KBM-7 (cell line): ENCODE measurements around the gene PPP1R3E.
"Not testable (repeated sequence)": the region's sequence is repeated elsewhere in the genome, so short reads cannot be mapped to it uniquely, and the experiment has no call there.

Experiments used
- DNase-seq: peaks from one replicate; pipeline ENCODE4 v3.0.0-alpha.2; 2015
- in situ Hi-C: fragments of 300-500 bp; cut with MboI; formaldehyde crosslinking; loops from 2 replicates; pipeline ENCODE4 v1.14.3; 2020; ENCODE audit warnings: low sequenced_read_pairs, low pct_unique_long_range_greater_than_20kb, mixed read lengths

PPP1R3E gene

GRCh38 chr14:23299986-23300686 lies 2.5 kb downstream of the PPP1R3E start:
- DNase-seq = peak; percentile 35
- in situ Hi-C loops = no loop called here

DNA sequence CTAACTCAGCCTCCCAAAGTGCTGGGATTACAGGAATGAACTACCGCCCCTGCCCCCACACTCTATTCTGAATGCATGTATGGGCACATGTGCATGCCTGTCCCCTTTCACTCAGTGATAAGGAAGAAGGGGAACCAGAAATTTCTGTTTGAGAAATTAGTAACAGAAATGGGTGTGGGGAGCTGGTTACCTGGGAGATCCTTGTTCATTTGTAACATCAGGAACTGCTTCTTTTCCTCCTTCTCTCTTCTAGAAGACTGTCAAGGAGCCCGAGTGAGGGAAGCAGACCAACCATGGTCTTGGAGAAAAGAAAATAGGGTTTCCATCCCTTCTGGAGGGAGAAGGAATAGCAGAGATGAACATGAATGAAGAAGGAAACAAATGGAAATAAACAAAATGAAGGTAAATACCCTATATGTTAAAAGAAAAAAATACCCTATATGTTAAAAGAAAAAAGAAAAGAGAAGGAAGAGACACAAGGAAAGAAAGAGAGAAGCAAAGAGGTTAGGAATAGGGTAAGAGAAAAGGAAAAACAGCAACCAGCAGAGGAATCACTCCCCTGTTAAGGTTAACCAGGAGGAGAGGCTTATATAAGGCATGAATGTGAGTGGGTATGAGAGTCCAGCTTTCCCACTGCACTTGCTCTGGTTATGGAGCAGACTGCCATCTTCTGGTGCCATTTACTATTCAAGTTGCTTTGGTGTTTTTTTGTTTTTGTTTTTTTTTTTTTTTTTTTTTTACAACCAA lies 3.3 kb downstream of the PPP1R3E start:
- in situ Hi-C loops = no loop called here
- peak; percentile 26 for DNase-seq

- DNase-seq = no peak
- in situ Hi-C loops = no loop called here
Measured at GRCh38 chr14:23297611-23298277, 4.9 kb downstream of the PPP1R3E start.

GRCh38 chr14:23297096-23297495 lies 5.6 kb downstream of the PPP1R3E start:
- in situ Hi-C loops = no loop called here
- DNase-seq = no peak

GRCh38 chr14:23296012-23296777 lies 6.5 kb downstream of the PPP1R3E start:
- in situ Hi-C loops = no loop called here
- DNase-seq = no peak

- DNase-seq = peak; percentile 75
Measured at GRCh38 chr14:23294734-23295561, 7.7 kb downstream of the PPP1R3E start.

DNA sequence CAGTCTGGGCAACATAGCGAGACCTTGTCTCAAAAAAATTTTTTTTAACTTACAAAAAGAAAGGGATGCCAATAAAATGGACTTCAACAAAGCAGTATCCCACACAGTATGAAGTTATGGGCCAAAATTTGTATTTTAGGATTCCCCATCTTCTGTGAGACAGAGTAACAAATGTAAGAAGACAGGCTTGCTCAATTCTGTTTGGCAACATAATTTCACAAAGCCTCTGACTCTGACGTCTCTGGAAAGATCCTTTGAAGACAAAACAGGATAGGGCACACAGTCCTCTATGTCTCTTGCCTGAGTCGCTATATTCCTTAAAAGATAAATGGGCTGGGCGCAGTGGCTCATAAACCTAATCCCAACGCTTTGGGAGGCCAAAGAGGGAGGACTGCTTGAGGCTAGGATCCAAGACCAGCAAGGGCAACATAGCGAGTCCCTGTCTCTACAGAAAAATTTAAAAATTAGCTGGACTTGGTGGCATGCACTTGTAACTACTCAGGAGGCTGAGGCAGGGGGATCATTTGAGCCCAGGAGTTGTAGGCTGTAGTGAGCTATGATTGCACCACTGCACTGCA lies 15.7 kb downstream of the PPP1R3E start:
- in situ Hi-C loops = no loop called here
- DNase-seq = no peak

More at GRCh38 chr14:23294734-23295561, 7.7 kb downstream of the PPP1R3E start:
- in situ Hi-C loops = no loop called here

DNA sequence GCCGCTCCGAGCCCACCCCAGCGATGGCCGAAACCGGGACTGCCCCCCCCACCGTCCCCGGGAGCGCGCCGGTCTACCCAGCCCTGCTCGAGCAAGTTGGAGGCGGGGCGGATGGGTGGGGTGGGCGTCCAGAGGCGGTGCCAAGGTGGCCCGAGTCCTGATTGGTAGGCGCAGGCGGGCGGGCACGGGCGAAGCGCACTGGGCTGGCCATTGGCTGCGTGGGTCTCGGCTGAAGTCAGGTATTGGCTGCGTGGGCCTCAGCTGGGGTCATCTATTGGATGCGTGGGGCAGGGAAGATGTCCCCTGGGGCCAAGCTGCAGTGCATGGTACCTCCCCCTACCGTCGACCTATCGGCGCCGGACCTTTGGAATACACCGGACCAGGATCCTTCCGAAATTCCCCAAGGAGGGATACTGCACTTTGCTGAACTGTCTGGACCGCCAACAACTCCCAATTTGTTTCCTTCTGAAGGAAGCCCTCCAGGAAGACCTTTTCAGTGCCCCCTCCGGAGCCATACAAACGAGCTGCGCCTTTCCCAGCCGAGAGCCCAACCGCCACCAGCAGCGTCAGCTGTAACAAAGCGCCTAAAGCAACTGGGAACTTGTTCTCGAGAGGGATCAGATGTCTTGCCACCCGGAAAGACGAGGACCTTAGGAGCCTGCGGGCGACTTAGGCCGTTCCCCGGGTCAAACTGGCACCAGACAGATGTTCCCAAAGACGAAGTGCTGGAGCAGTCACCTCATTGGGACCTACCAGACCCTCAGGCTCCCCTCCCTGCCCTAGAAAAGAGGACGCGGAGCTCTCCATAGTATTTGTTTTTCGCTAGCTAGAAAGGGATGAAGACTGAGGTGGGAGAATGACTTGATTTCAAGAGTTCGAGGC lies 16.4 kb downstream of the PPP1R3E start, which contains the start of gene HOMEZ:
Gene HOMEZ, minus strand, starts transcription at position 113 of the 882 bp plus-strand sequence. CDS start 180 bp downstream, outside the sequence.
- in situ Hi-C loops = no loop called here
- DNase-seq = peak; percentile 98

DNA sequence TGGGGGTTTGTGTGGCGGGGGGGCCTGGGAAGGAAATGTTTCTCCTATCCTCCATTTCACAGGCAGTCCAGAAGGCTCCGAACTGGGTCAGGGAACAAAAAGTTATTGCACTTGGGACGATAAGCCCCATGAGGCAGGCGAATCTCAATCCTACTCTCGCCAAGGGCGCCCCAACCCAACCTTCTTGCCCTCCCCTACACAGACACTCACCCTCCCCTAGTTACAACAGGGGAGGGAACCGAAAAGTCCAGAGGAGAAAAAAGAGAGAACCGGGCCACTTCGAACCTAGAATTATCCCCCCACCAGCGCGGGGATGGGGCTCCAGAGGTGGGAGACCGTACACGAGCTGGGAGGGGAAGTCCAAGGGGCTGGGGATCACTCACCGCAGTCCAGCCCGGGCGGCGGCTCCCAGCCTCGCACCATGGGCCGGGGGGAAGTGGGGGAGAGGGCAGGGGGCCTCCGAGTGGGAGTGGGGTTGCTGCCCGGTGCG lies 17.1 kb downstream of the PPP1R3E start:
- in situ Hi-C loops = no loop called here
- DNase-seq = no peak

DNA sequence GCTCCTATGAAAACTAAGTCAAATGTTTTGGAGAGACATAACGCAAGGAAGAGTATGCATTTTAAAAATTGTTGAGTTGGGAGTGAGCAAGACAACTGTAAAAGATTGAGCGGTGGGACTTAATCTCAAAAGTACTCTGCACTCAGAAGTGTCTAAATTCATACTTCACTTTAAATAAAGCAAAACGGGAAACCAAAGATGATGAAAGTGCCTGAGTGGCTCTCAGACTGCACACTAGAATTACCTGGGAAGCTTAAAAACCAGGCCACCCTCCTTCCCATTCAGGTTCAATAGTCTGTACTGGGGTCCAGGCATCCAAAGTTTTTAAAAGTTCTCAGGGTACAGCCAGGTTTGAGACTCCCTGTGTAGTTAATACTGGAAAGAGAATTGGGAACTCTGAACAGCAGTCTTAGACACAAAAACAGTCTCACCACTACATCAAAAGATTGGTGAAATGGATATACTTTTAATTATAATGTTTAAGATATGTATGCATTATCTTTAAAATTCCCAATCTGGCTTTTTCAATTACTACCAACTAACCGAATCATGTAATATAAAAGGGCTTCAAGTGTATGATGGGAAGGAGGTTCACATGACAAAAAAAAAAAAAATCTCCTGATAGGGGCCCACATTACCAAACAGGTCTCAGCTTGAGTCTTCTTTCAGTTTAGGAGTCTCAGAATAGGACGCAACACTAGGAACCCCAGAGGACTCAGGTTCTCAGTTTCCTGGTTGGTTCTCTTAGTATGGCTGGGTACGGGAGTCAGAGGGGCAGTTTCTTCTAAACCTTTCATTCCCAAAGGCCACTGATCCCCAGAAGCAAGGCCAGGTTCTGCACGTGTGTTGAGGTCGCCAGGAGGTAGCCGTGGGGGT lies 17.8 kb downstream of the PPP1R3E start:
- in situ Hi-C loops = no loop called here
- DNase-seq = peak; percentile 22

DNA sequence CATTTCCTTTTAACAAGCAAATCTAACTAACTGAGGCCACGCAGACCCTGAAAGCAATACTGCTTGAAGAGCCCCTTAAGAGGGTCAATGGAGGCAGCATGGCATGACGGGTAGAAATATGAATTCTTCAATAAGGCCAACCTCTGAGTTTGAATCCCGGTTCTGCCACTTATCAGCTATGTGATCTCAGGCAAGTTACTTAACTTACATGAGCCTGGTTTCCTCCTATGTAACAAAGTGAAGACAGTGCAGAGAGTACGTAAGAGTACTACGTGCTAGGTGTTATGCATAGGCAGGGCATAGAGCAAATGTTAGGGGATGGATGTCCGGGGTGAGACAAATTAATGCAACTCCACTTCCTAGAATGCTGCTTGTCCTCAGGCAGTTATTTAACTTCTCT lies 21.4 kb downstream of the PPP1R3E start:
- in situ Hi-C loops = no loop called here

DNA sequence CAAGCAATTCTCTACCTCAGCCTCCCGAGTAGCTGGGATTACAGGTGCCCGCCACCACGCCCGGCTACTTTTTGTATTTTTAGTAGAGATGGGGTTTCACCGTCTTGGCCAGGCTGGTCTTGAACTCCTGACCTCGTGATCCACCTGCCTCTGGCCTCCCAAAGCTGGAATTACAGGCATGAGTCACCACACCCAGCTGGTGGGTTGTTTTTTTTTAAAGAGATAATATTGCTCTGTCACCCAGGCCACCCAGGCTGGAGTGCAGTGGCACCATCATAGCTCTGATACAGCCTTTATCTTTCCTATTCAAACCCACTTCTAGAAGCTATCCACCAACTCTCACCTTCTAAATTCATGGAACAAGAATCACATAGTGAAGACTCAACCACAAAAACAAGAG lies 24.7 kb downstream of the PPP1R3E start:
- DNase-seq, in situ Hi-C loops: not testable (repeated sequence)

More for the DNA sequence above, 21.4 kb downstream of the PPP1R3E start:
- no peak for DNase-seq

DNA sequence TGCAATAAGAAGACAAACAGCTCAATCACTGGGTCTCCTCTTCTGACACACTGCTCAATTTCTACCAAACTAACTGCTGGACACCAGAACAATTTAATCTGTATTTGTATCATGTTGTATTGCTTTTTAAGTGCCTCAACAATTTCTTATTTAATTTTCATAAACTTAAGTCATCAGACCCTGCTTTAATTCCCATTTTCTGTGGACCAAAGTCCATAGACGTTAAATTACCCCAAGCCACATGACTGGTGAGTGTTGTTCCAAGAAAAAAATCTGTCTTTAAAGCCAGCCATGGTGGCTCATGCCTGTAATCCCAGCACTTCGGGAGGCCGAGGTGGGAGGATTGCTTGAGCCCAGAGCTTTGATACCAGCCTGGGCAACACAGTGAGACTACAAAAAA lies 25.5 kb downstream of the PPP1R3E start:
- in situ Hi-C loops = no loop called here
- DNase-seq = no peak

DNA sequence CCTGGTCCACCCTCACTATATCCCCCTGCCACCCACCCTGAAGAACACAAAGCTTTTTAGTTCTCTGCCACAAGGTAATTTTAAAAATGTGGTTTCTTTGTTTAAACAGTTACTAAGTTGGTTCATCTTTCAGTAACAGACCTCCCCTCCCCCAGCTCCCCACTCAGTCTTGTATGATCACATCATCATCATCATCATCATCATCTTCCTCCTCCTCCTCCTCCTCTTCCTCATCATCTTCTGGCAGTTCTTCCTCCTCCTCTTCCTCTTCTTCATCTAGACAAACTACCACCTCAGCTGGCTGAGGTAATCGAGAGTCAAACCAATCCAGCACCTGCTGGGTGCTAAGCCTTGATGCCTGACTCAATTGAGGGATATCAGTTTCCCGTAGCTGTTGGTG lies 27.2 kb downstream of the PPP1R3E start:
- in situ Hi-C loops = no loop called here
- no peak for DNase-seq

DNA sequence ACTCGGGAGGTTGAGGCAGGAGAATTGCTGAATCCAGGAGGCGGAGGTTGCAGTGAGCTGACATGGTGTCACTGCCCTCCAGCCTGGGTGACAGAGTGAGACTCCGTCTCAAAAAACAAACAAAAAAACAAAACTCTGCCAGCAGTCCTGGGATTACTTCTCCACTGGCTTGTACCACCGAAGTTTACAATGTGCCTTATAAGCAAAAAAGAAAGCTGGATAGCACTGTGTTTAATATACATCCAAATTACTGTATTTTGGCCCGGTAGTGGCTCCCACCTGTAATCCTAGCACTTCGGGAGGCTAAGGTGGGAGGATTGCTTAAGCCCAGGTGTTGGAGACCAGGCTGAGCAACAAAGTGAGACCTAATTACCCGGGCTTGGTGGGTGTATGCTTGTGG lies 33.5 kb downstream of the PPP1R3E start:
- no peak for DNase-seq
- in situ Hi-C loops = no loop called here

DNA sequence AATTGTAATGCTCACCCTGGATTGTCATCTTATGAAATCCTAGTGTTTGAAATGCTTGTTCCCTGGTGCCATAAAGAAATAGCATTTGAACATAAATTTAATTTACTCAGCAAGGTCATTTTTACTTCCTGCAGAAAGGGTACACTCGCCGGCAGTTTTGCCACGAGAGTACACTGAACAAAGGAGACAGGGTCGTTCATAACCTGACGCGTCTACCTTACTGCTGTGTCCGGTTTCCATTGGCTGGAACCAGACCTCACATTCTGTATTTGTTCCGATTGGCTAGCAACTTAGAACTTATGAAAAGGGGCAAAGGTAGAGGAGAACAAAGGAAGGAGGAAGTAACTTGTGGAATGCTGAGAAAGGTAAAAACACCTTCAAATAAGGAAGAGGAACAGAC lies 41.8 kb downstream of the PPP1R3E start:
- in situ Hi-C loops, DNase-seq: not testable (repeated sequence)
